K562 treated with DMSO at 1 percent for 12 hours (cell line): ENCODE measurements around the gene KCNT1. TPM values are rescaled to one million over a fixed set of nuclear protein-coding genes. Genes with fewer than 3 reads are reported as not detected.

Source experiments
- total RNA-seq: library from RNA; unstranded; fragments of 300-600 nt; gene quantifications from 2 replicates; pipeline ENCODE4 v1.2.3, GENCODE V29; 2022; ENCODE audit not compliant: insufficient read depth

Gene KCNT1
- not detected in 2 replicates for total RNA-seq

DNA sequence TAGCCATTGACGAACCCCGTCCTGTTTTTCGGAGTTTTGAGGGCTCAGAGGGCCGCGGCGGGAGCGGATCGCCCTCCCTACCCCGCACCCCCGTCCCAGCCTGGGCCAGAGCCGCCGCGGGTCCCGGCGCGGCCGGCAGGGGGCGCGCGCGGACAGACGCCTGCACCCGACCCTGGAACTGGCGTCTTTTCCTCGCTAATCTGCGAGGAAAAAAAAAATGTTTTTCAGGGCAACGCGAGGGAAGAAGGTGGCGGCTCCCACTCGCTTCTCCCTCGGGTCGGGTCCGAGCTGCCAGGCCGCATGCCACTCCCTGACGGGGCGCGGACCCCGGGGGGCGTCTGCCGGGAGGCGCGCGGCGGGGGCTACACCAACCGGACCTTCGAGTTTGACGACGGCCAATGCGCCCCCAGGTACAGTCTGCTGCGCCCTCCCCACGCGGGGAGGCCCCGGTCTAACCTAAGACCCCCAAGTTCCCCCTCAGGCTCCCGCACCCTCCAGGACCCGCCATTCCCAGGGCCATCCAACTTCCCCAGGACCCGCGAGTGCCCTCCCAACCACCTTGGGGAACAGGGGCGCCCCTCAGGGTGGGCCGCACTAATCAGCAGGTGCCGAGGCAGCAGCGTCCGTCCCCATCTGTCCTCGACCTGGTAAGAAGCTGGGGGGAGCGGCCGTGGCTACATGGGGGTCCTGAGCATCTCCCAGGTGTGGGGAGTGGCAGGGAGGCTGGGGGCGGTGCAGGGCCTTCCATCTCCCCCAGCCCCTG is at the start of gene KCNT1:
KCNT1 (plus strand) TSS at position 227 of the 763 bp plus-strand sequence; CDS start at position 301, 74 bp downstream.

DNA sequence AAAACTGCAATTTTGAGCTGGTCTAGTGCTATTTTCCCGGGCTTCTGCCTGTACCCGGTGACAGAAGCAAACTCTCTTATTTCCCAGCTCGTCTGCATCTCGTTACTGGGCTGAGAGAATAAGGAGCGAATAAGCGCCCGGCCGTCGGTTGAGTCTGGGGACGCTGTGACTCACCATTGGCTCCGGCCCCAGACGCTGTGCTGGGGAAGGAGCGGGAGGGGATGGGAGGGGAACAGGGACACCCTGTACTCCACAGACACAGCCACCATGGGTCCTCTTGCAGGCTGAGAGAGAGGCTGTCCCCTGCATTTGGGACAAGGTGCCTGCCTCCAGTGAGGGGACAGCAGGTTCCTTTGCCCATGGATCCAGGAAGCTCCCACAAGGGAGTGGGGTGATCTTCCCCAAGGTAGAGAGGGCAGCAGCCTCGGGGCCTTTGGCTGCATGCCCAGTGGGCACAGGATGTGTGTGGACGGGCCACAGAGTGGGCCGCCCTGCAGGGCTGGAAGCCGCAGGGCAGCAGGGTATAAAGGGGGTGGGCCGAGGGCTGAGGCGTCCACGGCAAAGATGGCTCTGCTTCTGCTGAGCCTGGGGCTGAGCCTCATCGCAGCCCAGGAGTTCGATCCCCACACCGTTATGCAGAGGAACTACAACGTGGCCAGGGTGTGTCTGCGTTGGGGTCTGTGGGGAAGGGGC is 39.1 kb upstream of the KCNT1 start, which contains the start of gene LCN9:
LCN9 (plus strand) TSS at position 552 of the 693 bp plus-strand sequence; CDS start at position 565, 13 bp downstream.

DNA sequence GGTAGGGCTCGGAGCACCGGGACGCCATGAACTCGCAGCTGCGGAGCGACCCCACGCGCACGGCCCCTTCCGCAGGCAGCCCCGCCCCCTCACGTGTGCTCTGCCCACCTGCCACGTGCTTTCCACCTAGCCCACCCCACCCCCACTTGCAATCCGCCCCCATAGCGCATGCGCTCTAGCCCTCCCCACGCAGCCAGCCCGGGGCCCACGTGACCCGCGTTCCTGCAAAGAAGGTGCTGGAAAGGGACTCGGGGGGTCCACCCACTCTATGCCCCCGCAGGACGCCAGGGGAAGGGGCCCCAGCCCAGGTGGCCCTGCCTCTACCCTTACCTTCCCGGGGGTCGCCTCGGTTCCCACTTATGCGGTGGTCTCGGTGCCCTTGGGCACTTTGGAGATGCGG is 2.5 kb upstream of the KCNT1 start, which contains the start of gene SOHLH1:
SOHLH1 (minus strand) TSS at position 42 of the 400 bp plus-strand sequence; CDS start at position 28, 14 bp downstream.

Other genes with a start within 250 kb of the KCNT1 start
- 12.8 and 25.3 TPM in 2 replicates for gene PPP1R26, start 222.4 kb upstream of the KCNT1 start, total RNA-seq
- gene MRPS2, start 201.5 kb upstream of the KCNT1 start, total RNA-seq: 82.8 and 83.3 TPM in 2 replicates
- not detected in 2 replicates for gene LCN1, start 180.7 kb upstream of the KCNT1 start, total RNA-seq
- not detected in 2 replicates for gene OBP2A, start 156.1 kb upstream of the KCNT1 start, total RNA-seq
- 0.88 and 5.8 TPM in 2 replicates for gene PAEP, start 140.4 kb upstream of the KCNT1 start, total RNA-seq
- not detected in 2 replicates for gene GLT6D1, start 62.6 kb upstream of the KCNT1 start, total RNA-seq
- not detected in 2 replicates for gene LCN9, start 38.9 kb upstream of the KCNT1 start, total RNA-seq
- gene SOHLH1, start 2.7 kb upstream of the KCNT1 start, total RNA-seq: 0.42 TPM in 1 of 2 replicates, not detected in the other
- gene CAMSAP1, start 205.4 kb downstream of the KCNT1 start, total RNA-seq: 10.3 and 15.4 TPM in 2 replicates